Lower leg skin (tissue), 4 donors: Measurements from ENCODE around the gene GNG8. TPM values are rescaled to one million over a fixed set of nuclear protein-coding genes. Genes with fewer than 3 reads are reported as not detected.

Source experiments
- DNase-seq, 2 donors: peaks; one replicate each; pipeline ENCODE4 v3.0.0-alpha.2; 2019; ENCODE audit warnings: low spot score in 2 of 2
- H3K4me3 ChIP-seq: fragments of 200-600 bp; sonication (generic); 2 replicates; pipeline ENCODE4 v1.5.1; 2017; ENCODE audit warnings: mild to moderate bottlenecking, low read depth; ENCODE audit not compliant: poor library complexity, severe bottlenecking
- POLR2A ChIP-seq, 2 donors: fragments of 450-650 bp; IDR thresholded peaks; one replicate each; pipeline ENCODE4 v1.6.1; 2016 to 2017; ENCODE audit warnings: antibody characterized with exemption in 2 of 2, mild to moderate bottlenecking in 1 of 2, moderate library complexity in 1 of 2
- WGBS, 2 donors: methylation state at CpG; one replicate each; pipeline ENCODE4 v1.1.5; 2018; 5-methylcytosine and 5-hydroxymethylcytosine counted together
- intact Hi-C: fragments of 100-400 bp; cut with DNase I; formaldehyde crosslinking; loops from one replicate; pipeline ENCODE4 v1.15.0; 2023; ENCODE audit warnings: low total_unique reads
- total RNA-seq, 4 donors: library from RNA; depleted of rRNA; stranded (reverse); fragments of >200 nt; gene quantifications; one replicate each; pipeline ENCODE4 v1.1.0, GENCODE V29; 2016
- TF ChIP-seq, protein P1 (sequence below), 3 donors: fragments of 450-650 bp; IDR thresholded peaks; one replicate each; pipeline ENCODE4 v1.5.1; 2016; ENCODE audit warnings: antibody characterized with exemption in 3 of 3, mild to moderate bottlenecking in 3 of 3, moderate library complexity in 2 of 3

GNG8 gene
- total RNA-seq, 4 donors from 2014 or later: not detected

DNA sequence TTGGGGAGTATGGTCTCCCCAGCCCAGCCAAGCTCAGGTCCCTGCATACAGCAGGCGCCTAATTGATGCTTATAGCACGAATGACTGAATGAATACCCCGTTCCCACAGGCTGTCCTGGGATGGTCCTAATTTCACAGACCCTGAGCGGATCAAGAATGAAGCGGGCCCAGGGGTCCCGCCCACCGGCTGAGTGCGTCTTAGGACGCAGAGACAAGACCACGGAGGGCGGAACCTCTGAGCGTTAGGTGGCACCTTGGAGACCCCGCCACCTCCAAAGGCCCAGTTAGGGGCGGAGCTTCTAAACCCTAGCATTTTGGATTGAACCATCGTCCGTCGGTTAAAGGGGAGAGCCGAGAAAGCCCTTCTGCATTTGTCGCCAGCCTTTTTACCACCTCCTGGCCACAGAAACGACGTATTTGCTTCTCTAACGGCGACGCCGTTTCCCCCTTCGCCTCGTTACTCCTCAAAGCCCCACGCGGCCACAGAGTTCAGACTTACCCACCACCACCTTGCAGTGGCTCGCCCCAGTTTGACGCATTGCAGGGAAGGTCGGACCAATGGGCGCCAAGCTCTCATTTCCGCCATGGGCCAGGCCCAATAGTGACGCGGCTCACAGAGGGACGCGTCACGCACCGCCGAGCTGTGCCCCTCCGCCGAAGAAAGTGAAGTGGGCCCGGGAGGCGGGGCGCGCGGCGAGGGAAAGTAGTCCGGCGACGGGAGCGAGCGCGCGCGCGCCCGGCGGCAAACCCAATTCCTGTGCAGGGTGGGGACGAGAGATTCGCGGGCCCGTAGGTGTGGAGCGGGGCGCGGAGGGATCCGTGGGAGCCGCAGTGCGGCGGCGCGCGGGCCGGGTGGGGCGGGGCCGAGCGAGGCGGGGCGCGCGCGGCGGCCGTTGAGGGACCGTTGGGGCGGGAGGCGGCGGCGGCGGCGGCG is 35.4 kb downstream of the GNG8 start:
- WGBS, 2 donors: 0% methylated on average over 75 of the region's 93 CpGs
- DNase-seq: peak; percentile 97 to 100
- peak overlapping the region; percentile 97 for H3K4me3 ChIP-seq
- no peak for TF ChIP-seq POLR2A (IDR thresholded peaks at IDR 0.05)
- TF ChIP-seq, protein P1, sequence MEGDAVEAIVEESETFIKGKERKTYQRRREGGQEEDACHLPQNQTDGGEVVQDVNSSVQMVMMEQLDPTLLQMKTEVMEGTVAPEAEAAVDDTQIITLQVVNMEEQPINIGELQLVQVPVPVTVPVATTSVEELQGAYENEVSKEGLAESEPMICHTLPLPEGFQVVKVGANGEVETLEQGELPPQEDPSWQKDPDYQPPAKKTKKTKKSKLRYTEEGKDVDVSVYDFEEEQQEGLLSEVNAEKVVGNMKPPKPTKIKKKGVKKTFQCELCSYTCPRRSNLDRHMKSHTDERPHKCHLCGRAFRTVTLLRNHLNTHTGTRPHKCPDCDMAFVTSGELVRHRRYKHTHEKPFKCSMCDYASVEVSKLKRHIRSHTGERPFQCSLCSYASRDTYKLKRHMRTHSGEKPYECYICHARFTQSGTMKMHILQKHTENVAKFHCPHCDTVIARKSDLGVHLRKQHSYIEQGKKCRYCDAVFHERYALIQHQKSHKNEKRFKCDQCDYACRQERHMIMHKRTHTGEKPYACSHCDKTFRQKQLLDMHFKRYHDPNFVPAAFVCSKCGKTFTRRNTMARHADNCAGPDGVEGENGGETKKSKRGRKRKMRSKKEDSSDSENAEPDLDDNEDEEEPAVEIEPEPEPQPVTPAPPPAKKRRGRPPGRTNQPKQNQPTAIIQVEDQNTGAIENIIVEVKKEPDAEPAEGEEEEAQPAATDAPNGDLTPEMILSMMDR (IDR thresholded peaks at IDR 0.05): peak in 1 of 3 donors; percentile 55
- intact Hi-C loops: no loop called here

DNA sequence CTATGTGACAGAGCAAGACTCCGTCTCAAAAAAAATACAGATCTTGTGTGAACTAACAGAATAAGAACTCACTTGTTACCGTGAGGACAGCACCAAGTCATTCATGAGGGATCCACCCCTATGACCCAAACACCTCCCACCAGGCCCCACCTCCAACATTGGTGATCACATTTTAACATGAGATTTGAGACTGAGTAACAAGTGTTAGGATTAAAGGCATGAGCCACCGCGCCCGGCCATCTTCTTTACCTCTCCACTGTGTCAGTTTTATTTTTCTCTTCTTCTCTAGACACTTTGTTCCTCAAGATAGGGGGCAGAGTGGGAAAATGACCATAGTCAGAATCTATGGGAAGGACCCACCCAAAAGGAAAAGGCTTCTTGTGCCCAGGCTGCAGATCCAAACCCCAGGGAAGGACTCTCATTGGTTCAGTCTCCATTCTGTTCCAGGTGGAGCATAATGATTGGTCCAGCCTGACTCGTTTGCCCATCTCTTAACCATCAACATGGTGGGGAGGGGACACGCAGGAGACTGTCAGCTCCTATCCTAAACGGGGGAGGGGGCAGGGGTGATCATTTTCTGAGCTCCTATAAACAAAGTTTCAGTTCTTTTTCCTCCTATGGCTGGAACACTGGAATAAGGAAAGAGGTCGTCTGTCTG is 36.2 kb downstream of the GNG8 start:
- H3K4me3 ChIP-seq: peak overlapping the region; percentile 40
- TF ChIP-seq, protein P1 (IDR thresholded peaks at IDR 0.05): no peak
- no peak for TF ChIP-seq POLR2A (IDR thresholded peaks at IDR 0.05)
- peak in 1 of 2 donors; percentile 80 for DNase-seq
- WGBS, 2 donors: 62 to 65% methylated on average over 9 of the region's 9 CpGs
- intact Hi-C loops: no loop called here

DNA sequence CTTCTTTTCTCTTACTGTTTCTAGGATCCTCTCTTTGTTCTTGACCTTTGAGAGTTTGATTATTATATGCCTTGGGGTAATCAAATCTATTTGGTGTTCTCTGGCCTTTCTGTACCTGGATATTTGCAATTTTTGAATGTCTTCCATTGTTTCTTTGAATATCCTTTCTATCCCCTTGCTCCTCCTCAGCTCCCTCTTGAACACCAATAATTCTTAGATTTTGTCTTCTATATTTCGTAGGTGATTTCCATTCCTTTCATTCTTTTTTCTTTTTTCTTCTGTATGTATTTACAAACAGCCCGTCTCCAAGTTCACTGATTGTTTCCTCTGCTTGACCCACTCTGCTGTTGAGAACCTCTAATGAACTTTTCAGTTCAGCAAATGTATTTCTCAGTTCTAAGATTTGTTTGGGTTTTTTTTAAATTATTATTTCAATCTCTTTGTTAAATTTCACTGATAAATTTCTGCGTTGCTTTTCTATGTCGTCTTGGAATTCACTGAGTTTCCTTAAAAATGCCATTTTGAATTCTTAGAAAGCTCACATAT is 37.6 kb downstream of the GNG8 start:
- no peak overlapping the region for H3K4me3 ChIP-seq
- TF ChIP-seq, protein P1 (IDR thresholded peaks at IDR 0.05): no peak
- no peak for TF ChIP-seq POLR2A (IDR thresholded peaks at IDR 0.05)
- WGBS, 2 donors: 95 to 97% methylated on average over 4 of the region's 4 CpGs
- no peak for DNase-seq
- intact Hi-C loops: no loop called here

DNA sequence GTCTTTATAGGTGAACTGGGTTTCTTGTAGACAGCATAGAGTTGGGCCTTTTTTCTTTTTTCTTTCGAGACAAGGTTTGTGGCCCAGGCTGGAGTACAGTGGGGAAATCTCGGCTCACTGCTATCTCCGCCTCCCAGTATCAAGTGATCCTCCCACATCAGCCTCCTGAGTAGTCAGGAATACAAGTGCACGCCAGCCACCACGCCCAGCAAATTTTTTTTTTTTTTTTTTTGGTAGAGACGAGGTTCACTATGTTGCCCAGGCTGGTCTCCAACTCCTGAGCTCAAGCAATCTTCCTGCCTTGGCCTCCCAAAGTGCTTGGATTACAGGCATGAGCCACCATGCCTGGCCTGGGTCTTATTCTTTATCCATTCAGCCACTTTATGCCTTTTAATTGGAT is 40.0 kb downstream of the GNG8 start:
- intact Hi-C loops: no loop called here
- TF ChIP-seq POLR2A (IDR thresholded peaks at IDR 0.05): no peak
- TF ChIP-seq, protein P1 (IDR thresholded peaks at IDR 0.05): no peak
- DNase-seq: peak in 1 of 2 donors; percentile 46
- WGBS, 2 donors: 40 to 61% methylated on average over 6 of the region's 6 CpGs
- H3K4me3 ChIP-seq: no peak overlapping the region

DNA sequence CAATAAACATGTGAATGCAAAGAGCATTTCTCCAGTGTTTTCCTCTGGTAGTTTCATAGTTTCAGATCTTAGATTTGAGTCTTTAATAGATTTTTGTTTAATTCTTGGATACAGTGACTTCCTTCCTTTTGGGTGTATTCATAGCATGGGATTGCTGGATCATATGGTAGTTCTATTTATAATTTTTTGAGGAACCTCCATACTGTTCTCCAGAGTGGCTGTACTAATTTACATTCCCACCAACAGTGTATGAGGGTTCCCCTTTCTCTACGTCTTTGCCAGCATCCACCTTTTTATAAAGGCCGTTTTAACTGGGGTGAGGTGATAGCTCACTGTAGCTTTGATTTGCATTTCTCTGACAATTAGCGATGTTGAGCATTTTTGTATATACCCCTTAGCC is 44.1 kb downstream of the GNG8 start:
- 84 to 92% methylated on average over 3 of the region's 3 CpGs for WGBS, 2 donors
- intact Hi-C loops: no loop called here
- TF ChIP-seq, protein P1 (IDR thresholded peaks at IDR 0.05): no peak
- TF ChIP-seq POLR2A (IDR thresholded peaks at IDR 0.05): no peak
- no peak for DNase-seq
- H3K4me3 ChIP-seq: no peak overlapping the region
